HepG2 (cell line): Measurements from ENCODE around the gene S100A16. TPM values are rescaled to one million over a fixed set of nuclear protein-coding genes. Genes with fewer than 3 reads are reported as not detected.

Experiments
- ATF7-NPFF ChIP-seq: sonication (generic); formaldehyde crosslinking; IDR thresholded peaks from 2 replicates; pipeline ENCODE4 v1.8.1; 2023; ENCODE audit warnings: mild to moderate bottlenecking, low read depth, missing genetic modification reagents, moderate library complexity
- ESRRA ChIP-seq: sonication (generic); formaldehyde crosslinking; IDR thresholded peaks from 2 replicates; pipeline ENCODE4 v1.5.1; 2020; ENCODE audit warnings: mild to moderate bottlenecking, low read depth, missing genetic modification reagents
- GABPA ChIP-seq, 2 experiments: IDR thresholded peaks; 2 replicates each; pipeline ENCODE4 v1.6.1; 2011 to 2016; ENCODE audit warnings: low read depth in 2 of 2, low read length in 1 of 2, missing biosample characterization in 1 of 2, missing genetic modification characterization in 1 of 2
- GATA4 ChIP-seq: sonication (generic); IDR thresholded peaks from 2 replicates; pipeline ENCODE4 v1.6.1; 2016; ENCODE audit warnings: antibody characterized with exemption, low read depth, borderline replicate concordance
- HCFC1 ChIP-seq: fragments of 150-350 bp; IDR thresholded peaks from 2 replicates; pipeline ENCODE4 v1.6.1; 2014; ENCODE audit warnings: low read depth, low read length
- IKZF1 ChIP-seq: fragments of 450-650 bp; IDR thresholded peaks from 2 replicates; pipeline ENCODE4 v1.7.1; 2016
- IRF9 ChIP-seq: sonication (generic); formaldehyde crosslinking; IDR thresholded peaks from 2 replicates; pipeline ENCODE4 v1.8.0; 2022; ENCODE audit warnings: missing genetic modification reagents, mild to moderate bottlenecking, borderline replicate concordance
- RAD51 ChIP-seq: fragments of 450-650 bp; IDR thresholded peaks from 2 replicates; pipeline ENCODE4 v1.6.1; 2016; ENCODE audit warnings: borderline replicate concordance
- REPIN1 ChIP-seq: sonication (generic); formaldehyde crosslinking; IDR thresholded peaks from 2 replicates; pipeline ENCODE4 v1.8.0; 2022; ENCODE audit warnings: missing genetic modification reagents, low read depth, mild to moderate bottlenecking, borderline replicate concordance
- RFX5 ChIP-seq: IDR thresholded peaks from 2 replicates; pipeline ENCODE4 v1.6.1; 2011; ENCODE audit warnings: low read depth, low read length, improper control_type of control experiment
- STAT5B ChIP-seq: sonication (generic); formaldehyde crosslinking; IDR thresholded peaks from 2 replicates; pipeline ENCODE4 v1.4.0; 2020; ENCODE audit warnings: missing genetic modification reagents
- TBX3 ChIP-seq: fragments of 450-650 bp; IDR thresholded peaks from 2 replicates; pipeline ENCODE4 v1.6.1; 2017; ENCODE audit warnings: antibody characterized with exemption, mild to moderate bottlenecking, inconsistent platforms, borderline replicate concordance
- THAP7 ChIP-seq: sonication (generic); formaldehyde crosslinking; IDR thresholded peaks from 2 replicates; pipeline ENCODE4 v1.8.1; 2023; ENCODE audit warnings: mild to moderate bottlenecking, missing genetic modification reagents
- ZBTB1 ChIP-seq: sonication (generic); formaldehyde crosslinking; IDR thresholded peaks from 2 replicates; pipeline ENCODE4 v1.4.0; 2020; ENCODE audit warnings: missing genetic modification reagents, borderline replicate concordance
- ZNF12 ChIP-seq: sonication (generic); formaldehyde crosslinking; IDR thresholded peaks from 2 replicates; pipeline ENCODE4 v1.5.0; 2020; ENCODE audit warnings: missing genetic modification reagents
- ZNF17 ChIP-seq: sonication (generic); formaldehyde crosslinking; IDR thresholded peaks from 2 replicates; pipeline ENCODE4 v1.5.0; 2020; ENCODE audit warnings: mild to moderate bottlenecking, missing genetic modification reagents
- ZNF20 ChIP-seq: sonication (generic); formaldehyde crosslinking; IDR thresholded peaks from 2 replicates; pipeline ENCODE4 v1.4.0; 2020; ENCODE audit warnings: mild to moderate bottlenecking, moderate library complexity, missing genetic modification reagents
- ZNF607 ChIP-seq: sonication (generic); formaldehyde crosslinking; IDR thresholded peaks from 2 replicates; pipeline ENCODE4 v1.5.1; 2020; ENCODE audit warnings: missing genetic modification reagents, mild to moderate bottlenecking, borderline replicate concordance
- ZNF615 ChIP-seq: sonication (generic); formaldehyde crosslinking; IDR thresholded peaks from 2 replicates; pipeline ENCODE4 v1.5.0; 2020; ENCODE audit warnings: mild to moderate bottlenecking, missing genetic modification reagents, borderline replicate concordance
- ZNF652 ChIP-seq: IDR thresholded peaks from 2 replicates; pipeline ENCODE4 v1.6.1; 2016; ENCODE audit warnings: low read depth, borderline replicate concordance
- ZNF768 ChIP-seq: sonication (generic); formaldehyde crosslinking; IDR thresholded peaks from 2 replicates; pipeline ENCODE4 v1.4.0; 2020; ENCODE audit warnings: missing genetic modification reagents
- ZZZ3 ChIP-seq: sonication (generic); formaldehyde crosslinking; IDR thresholded peaks from 2 replicates; pipeline ENCODE4 v1.4.0; 2020; ENCODE audit warnings: missing genetic modification reagents, mild to moderate bottlenecking, borderline replicate concordance
- polyA plus RNA-seq, 8 experiments: library from polyadenylated mRNA; depleted of rRNA in 3 of 8; stranded (reverse) in 7 of 8; unstranded in 1 of 8; fragments of >200 nt; fragmentation: Illumina TruSeq in 4 of 8; extraction: Trizol in 4 of 8; gene quantifications; 2 replicates each; pipeline versions ENCODE4 v1.2.1 to v1.2.3, GENCODE V29; 2011 to 2016; ENCODE audit warnings: low read depth in 4 of 8, missing spikeins in 1 of 8, mixed read lengths in 1 of 8; ENCODE audit not compliant: insufficient read depth in 1 of 8
- total RNA-seq, 5 experiments: library from RNA; depleted of rRNA; stranded (reverse); fragments of >200 nt; fragmentation: Illumina TruSeq; extraction: Trizol; gene quantifications; 2 replicates each; pipeline ENCODE4 v1.2.3, GENCODE V29; 2016; ENCODE audit warnings: low read depth in 1 of 5
- TF ChIP-seq, protein P1 (sequence below): sonication (generic); formaldehyde crosslinking; IDR thresholded peaks from 2 replicates; pipeline ENCODE4 v1.8.0; 2022; ENCODE audit warnings: mild to moderate bottlenecking, missing genetic modification reagents, moderate library complexity

The S100A16 gene
- total and polyA plus RNA-seq, 2 of the 13 experiments (the other 11 are each of a cell fraction or from before 2014, with no cell fraction given) = 46.0 to 195 TPM

- TF ChIP-seq IRF9 (no peak), REPIN1 (CRISPR knock-in tag) (0 out of 2 replicates have a peak, but pooled peaks have one; percentile 17), ZNF12 (CRISPR knock-in tag) (no peak), IKZF1 (no peak), ZNF20 (CRISPR knock-in tag) (no peak), HCFC1 (0 out of 2 replicates have a peak, but pooled peaks have one; percentile 7), ZNF652 (CRISPR knock-in tag) (no peak; the same call in 1 of the 2 replicates), ZNF607 (CRISPR knock-in tag) (peak; percentile 81; the same call in 1 of the 2 replicates), ZNF768 (no peak), THAP7 (CRISPR knock-in tag) (no peak), ESRRA (CRISPR knock-in tag) (peak; percentile 20; the same call in 1 of the 2 replicates), ATF7-NPFF (CRISPR knock-in tag) (0 out of 2 replicates have a peak, but pooled peaks have one; percentile 6), ZBTB1 (no peak), GABPA (IDR thresholded peaks at IDR 0.05; ENCODE audit: low read depth, low read length) (no peak), GABPA (CRISPR knock-in tag; IDR thresholded peaks at IDR 0.05; ENCODE audit: low read depth) (peak; percentile 69), STAT5B (no peak), ZNF615 (CRISPR knock-in tag) (no peak; the same call in 1 of the 2 replicates), TBX3 (0 out of 2 replicates have a peak, but pooled peaks have one; percentile 34), GATA4 (no peak), ZZZ3 (CRISPR knock-in tag) (no peak), RFX5 (no peak), RAD51 (no peak), ZNF17 (CRISPR knock-in tag) (no peak)
- TF ChIP-seq, protein P1, sequence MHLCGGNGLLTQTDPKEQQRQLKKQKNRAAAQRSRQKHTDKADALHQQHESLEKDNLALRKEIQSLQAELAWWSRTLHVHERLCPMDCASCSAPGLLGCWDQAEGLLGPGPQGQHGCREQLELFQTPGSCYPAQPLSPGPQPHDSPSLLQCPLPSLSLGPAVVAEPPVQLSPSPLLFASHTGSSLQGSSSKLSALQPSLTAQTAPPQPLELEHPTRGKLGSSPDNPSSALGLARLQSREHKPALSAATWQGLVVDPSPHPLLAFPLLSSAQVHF (CRISPR knock-in tag) = no peak
Observed at GRCh38 chr1:153608742-153609584, 4.0 kb downstream of the S100A16 start (continued).
